ENCODE results near the gene SLCO3A1.

Gene SLCO3A1

DNA sequence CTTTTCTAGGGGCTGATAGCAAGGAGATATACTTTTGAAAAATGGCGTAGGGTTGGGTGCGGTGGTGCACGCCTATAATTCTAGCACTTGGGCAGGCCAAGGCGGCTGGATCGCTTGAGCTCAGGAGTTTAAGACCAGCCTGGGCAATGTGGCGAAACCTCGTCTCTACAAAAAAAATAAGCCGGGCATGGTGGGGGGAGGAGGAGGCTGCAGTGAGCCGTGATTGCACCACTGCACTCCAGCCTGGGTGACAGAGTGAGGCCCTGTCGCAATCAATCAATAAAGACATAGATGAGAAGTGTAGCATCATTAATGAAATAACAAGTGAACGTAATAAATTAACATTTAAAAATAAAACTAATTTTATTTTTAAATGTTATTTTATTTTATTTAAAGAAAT lies 134.6 kb downstream of the SLCO3A1 start:
- Histone ChIP-seq H3K4me3 (ENCODE audit: low read depth, low read length) (no peak overlapping the region), H3K36me3 (ENCODE audit: control insufficient read depth, insufficient read depth, low read length) (no peaks in the 10 kb centered on the region), H3K4me1 (no peaks in the 10 kb centered on the region), H3K9me3 (ENCODE audit: control insufficient read depth, low read length) (no peaks in the 10 kb centered on the region), H3K9ac (no peak overlapping the region), H3K27me3 (ENCODE audit: control insufficient read depth, insufficient read depth, low read length) (no peaks in the 10 kb centered on the region), H3K27ac (no peak overlapping the region), H3K4me2 (ENCODE audit: low read length) (no peak overlapping the region), H2AFZ (no peak overlapping the region), H3K79me2 (peaks cover 15% of the 10 kb centered on the region)
- TF ChIP-seq, protein P1, sequence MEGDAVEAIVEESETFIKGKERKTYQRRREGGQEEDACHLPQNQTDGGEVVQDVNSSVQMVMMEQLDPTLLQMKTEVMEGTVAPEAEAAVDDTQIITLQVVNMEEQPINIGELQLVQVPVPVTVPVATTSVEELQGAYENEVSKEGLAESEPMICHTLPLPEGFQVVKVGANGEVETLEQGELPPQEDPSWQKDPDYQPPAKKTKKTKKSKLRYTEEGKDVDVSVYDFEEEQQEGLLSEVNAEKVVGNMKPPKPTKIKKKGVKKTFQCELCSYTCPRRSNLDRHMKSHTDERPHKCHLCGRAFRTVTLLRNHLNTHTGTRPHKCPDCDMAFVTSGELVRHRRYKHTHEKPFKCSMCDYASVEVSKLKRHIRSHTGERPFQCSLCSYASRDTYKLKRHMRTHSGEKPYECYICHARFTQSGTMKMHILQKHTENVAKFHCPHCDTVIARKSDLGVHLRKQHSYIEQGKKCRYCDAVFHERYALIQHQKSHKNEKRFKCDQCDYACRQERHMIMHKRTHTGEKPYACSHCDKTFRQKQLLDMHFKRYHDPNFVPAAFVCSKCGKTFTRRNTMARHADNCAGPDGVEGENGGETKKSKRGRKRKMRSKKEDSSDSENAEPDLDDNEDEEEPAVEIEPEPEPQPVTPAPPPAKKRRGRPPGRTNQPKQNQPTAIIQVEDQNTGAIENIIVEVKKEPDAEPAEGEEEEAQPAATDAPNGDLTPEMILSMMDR (IDR thresholded peaks at IDR 0.05), result no peak

DNA sequence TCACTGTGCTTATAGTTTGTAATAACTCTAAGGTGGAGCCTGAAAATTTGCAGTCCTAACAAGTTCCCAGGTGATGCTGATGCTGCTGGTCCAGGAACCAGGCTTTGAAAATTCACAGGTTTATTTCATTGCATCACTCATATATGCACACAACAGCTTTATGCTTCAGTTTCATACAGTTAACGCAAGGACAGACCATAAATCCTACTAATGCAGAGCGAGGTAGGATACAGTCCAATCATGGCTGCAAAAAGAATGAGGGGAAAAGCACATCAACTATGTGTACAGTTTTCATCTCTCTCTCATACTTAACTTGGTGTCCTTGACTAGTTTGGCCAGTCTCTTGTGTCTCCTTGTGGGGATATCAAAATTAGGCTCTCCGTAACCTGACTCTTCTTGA lies 135.1 kb downstream of the SLCO3A1 start:
- Histone ChIP-seq H3K9me3 (ENCODE audit: control insufficient read depth, low read length) (no peaks in the 10 kb centered on the region), H3K9ac (no peak overlapping the region), H3K4me1 (peaks cover 2% of the 10 kb centered on the region), H3K4me3 (ENCODE audit: low read depth, low read length) (no peak overlapping the region), H3K36me3 (ENCODE audit: control insufficient read depth, insufficient read depth, low read length) (no peaks in the 10 kb centered on the region), H3K27ac (no peak overlapping the region), H3K79me2 (peaks cover 15% of the 10 kb centered on the region), H3K4me2 (ENCODE audit: low read length) (no peak overlapping the region), H2AFZ (no peak overlapping the region), H3K27me3 (ENCODE audit: control insufficient read depth, insufficient read depth, low read length) (no peaks in the 10 kb centered on the region)
- TF ChIP-seq, protein P1 (IDR thresholded peaks at IDR 0.05), result no peak

DNA sequence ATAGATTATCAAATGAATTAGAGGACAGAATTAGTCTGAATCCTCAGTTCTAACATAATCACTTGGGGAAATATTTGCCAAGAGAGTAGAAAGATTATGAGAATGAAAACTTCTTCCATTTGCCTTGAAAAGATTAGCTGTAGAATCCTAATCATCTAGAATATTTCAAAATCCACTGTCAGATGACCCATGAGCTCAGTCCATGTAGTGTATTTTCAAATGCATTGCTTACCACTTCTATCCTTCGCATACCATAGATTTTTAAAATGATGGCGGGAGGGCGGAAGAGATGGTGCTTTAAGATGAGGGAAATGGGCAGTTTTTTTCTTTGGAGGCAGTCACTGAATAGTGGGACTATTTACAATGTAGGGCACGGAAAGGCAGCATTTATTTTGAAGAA lies 136.3 kb downstream of the SLCO3A1 start:
- TF ChIP-seq, protein P1 (IDR thresholded peaks at IDR 0.05), result no peak
- Histone ChIP-seq H3K9me3 (ENCODE audit: control insufficient read depth, low read length) (no peaks in the 10 kb centered on the region), H3K27ac (no peak overlapping the region), H3K4me2 (ENCODE audit: low read length) (no peak overlapping the region), H3K4me3 (ENCODE audit: low read depth, low read length) (no peak overlapping the region), H3K9ac (no peak overlapping the region), H3K27me3 (ENCODE audit: control insufficient read depth, insufficient read depth, low read length) (no peaks in the 10 kb centered on the region), H3K79me2 (peaks cover 15% of the 10 kb centered on the region), H3K4me1 (peaks cover 2% of the 10 kb centered on the region), H2AFZ (no peak overlapping the region), H3K36me3 (ENCODE audit: control insufficient read depth, insufficient read depth, low read length) (no peaks in the 10 kb centered on the region)

DNA sequence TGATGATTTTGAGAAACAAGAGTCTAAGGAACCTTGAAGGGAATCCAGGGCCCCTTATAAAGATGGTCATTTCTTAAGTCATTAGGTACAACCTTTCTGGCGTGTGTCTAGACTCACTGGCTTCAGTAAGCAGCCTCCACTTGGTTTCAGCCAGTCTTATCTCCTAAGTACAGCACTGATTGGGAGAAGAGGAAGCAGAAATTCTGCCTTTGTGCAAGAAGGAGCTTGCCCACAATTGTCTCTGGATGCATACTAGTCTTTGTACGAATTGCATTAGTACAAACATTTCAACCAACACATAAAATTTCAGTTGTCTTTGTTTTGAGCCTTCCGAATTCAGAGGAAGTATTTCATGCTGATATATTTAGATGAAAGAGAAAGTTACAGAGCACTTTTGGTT lies 139.4 kb downstream of the SLCO3A1 start:
- Histone ChIP-seq H3K4me2 (ENCODE audit: low read length) (no peak overlapping the region), H3K4me3 (ENCODE audit: low read depth, low read length) (no peak overlapping the region), H3K27ac (no peak overlapping the region), H3K79me2 (peaks cover 4% of the 10 kb centered on the region), H3K27me3 (ENCODE audit: control insufficient read depth, insufficient read depth, low read length) (no peaks in the 10 kb centered on the region), H3K9ac (no peak overlapping the region), H3K9me3 (ENCODE audit: control insufficient read depth, low read length) (no peaks in the 10 kb centered on the region), H2AFZ (no peak overlapping the region), H3K4me1 (peaks cover 2% of the 10 kb centered on the region), H3K36me3 (ENCODE audit: control insufficient read depth, insufficient read depth, low read length) (no peaks in the 10 kb centered on the region)
- TF ChIP-seq, protein P1 (IDR thresholded peaks at IDR 0.05), result no peak

DNA sequence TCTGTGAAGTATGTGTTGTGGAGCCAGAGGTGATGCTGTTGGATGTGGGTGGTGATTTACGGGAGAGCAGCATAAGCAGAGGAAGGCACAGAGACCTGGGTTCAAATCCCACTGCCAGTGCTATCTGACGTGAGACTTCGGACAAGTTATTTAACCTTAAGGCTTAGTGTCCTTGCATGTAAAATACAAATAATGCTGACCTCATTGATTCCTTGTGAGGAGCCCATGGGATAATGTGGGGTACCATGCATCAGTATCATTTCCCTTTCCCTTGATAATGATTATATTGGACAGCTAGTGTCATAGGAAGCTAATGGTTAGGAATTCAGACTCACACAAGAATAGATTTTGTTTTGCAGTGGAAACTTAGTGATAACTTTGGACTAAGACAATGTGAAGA lies 141.6 kb downstream of the SLCO3A1 start:
- no peak overlapping the region for H2AFZ ChIP-seq
- H3K4me1 ChIP-seq, result peaks cover 2% of the 10 kb centered on the region
- no peaks in the 10 kb centered on the region for H3K36me3 ChIP-seq (ENCODE audit: control insufficient read depth, insufficient read depth, low read length)
- no peaks in the 10 kb centered on the region for H3K9me3 ChIP-seq (ENCODE audit: control insufficient read depth, low read length)
- H3K4me2 ChIP-seq (ENCODE audit: low read length), result no peak overlapping the region
- H3K4me3 ChIP-seq (ENCODE audit: low read depth, low read length), result no peak overlapping the region
- H3K9ac ChIP-seq, result no peak overlapping the region
- H3K27ac ChIP-seq, result no peak overlapping the region
- peaks cover 8% of the 10 kb centered on the region for H3K79me2 ChIP-seq
- TF ChIP-seq, protein P1 (IDR thresholded peaks at IDR 0.05), result no peak
- no peaks in the 10 kb centered on the region for H3K27me3 ChIP-seq (ENCODE audit: control insufficient read depth, insufficient read depth, low read length)
